ENCODE measurements around the gene EGLN1. TPM values are rescaled to one million over a fixed set of nuclear protein-coding genes. Genes with fewer than 3 reads are reported as not detected.

EGLN1 gene
- total RNA-seq, 4 donors from 2014 or later = 36.6 to 48.5 (median 42.2) TPM

DNA sequence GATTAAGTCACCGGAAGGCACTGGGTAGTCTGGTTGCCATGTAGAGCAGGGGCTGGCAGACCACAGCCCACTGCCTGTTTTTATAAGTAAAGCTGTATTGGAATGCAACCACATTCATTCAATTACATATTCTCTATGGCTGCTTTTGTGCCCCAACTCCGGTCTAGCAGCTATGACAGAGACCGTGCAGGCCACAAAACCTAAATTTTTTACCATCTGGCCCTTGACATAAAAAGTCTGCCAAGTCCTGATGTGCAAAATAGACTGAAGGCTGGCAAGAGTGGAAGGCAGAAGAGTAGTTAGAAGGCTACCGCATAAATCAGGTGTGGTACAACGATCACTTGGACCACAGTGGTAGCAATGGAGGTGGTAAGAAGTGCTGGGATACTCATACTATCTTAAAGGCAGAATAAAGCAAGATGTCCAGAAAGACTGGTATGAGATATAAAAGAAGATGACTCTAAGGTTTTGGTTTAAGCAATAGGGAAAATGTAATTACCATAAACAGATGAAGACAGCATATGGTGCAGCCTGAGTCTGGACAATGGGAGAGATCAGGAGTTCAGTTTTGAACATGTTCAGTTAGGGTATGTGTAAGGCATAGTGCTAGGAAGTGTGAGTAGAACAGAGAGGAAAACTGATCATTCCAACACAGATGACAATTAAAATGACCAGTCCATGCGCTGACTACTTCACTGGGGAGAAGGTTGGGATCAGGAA, 37.2 kb downstream of the EGLN1 start:
- H3K9me3 ChIP-seq = no peaks in the 10 kb centered on the region
- no peak overlapping the region for H3K27ac ChIP-seq
- peaks cover 6 to 14% of the 10 kb centered on the region in 2 donors for H3K4me1 ChIP-seq
- intact Hi-C loops (cut with DNase I) = no loop called here
- DNase-seq = no peak
- 93 to 98% methylated on average over 6 of the region's 6 CpGs for WGBS, 2 donors
- no peaks in the 10 kb centered on the region for H3K36me3 ChIP-seq
- no peaks in the 10 kb centered on the region for H3K27me3 ChIP-seq
- TF ChIP-seq, protein P1, sequence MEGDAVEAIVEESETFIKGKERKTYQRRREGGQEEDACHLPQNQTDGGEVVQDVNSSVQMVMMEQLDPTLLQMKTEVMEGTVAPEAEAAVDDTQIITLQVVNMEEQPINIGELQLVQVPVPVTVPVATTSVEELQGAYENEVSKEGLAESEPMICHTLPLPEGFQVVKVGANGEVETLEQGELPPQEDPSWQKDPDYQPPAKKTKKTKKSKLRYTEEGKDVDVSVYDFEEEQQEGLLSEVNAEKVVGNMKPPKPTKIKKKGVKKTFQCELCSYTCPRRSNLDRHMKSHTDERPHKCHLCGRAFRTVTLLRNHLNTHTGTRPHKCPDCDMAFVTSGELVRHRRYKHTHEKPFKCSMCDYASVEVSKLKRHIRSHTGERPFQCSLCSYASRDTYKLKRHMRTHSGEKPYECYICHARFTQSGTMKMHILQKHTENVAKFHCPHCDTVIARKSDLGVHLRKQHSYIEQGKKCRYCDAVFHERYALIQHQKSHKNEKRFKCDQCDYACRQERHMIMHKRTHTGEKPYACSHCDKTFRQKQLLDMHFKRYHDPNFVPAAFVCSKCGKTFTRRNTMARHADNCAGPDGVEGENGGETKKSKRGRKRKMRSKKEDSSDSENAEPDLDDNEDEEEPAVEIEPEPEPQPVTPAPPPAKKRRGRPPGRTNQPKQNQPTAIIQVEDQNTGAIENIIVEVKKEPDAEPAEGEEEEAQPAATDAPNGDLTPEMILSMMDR (IDR thresholded peaks at IDR 0.05) = no peak
- no peak for TF ChIP-seq POLR2A (IDR thresholded peaks at IDR 0.05)
- no peak overlapping the region for H3K4me3 ChIP-seq (replicated peaks in 1 of 3)

DNA sequence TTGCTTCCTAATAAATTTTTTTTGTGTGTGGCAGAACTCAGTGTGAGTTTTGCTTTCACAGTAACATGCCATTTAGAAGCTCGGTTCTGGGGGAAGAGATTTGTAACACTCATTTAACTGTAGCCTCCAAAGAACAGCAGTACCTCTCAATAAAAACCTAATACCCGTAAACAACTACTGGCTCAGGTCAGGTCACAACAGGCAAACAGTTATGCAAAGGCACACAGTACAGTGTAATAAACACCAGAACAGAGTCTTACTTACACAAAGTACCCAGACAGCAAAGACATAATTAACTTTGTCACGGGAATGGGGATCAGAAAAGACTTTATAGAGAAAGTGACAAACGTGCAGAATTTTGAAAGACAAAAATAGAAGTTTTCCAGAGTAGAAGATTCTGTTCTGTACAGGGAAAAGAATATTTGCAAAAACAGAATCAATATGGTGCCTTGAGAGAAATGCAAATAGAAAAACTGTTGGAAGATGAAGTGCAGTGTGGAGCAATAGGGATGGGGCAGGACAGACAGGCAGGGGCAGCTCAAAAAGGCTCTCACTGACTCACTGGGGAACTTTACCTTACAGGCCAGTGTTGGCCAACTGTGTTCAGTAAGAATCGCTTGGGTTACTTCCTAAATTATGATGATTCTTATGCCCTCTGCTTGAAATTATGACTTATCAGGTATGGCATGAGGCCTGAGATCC, 38.8 kb downstream of the EGLN1 start:
- Histone ChIP-seq H3K4me3 (replicated peaks in 1 of 3) (no peak overlapping the region), H3K4me1 (peaks cover 6 to 14% of the 10 kb centered on the region in 2 donors), H3K36me3 (no peaks in the 10 kb centered on the region), H3K27ac (no peak overlapping the region), H3K27me3 (no peaks in the 10 kb centered on the region), H3K9me3 (no peaks in the 10 kb centered on the region)
- no peak for DNase-seq
- no peak for TF ChIP-seq POLR2A (IDR thresholded peaks at IDR 0.05)
- TF ChIP-seq, protein P1 (IDR thresholded peaks at IDR 0.05) = no peak
- WGBS, 2 donors = 81 to 85% methylated on average over 5 of the region's 5 CpGs
- intact Hi-C loops (cut with DNase I) = no loop called here

DNA sequence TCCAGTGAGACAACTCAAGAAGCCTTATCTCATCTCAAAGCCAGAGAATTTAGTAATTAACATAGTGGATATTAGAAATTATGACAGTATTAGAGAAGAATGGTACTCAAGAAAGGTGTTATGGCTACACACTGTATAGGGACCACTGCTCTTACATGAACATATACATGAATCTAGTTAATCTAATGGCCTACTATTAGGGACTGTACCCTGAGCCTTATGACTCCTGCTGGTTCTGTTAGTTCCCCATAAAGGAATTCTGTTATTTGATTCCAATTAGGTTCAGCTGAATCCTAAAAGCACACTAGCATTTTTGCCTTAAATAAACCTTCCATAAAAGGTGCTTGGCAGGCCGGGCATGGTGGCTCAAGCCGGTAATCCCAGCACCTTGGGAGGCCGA, 39.7 kb downstream of the EGLN1 start:
- Histone ChIP-seq H3K9me3 (no peaks in the 10 kb centered on the region), H3K4me1 (peaks cover 6 to 14% of the 10 kb centered on the region in 2 donors), H3K4me3 (replicated peaks in 1 of 3) (no peak overlapping the region), H3K27me3 (no peaks in the 10 kb centered on the region), H3K36me3 (no peaks in the 10 kb centered on the region), H3K27ac (no peak overlapping the region)
- no peak for TF ChIP-seq POLR2A (IDR thresholded peaks at IDR 0.05)
- TF ChIP-seq, protein P1 (IDR thresholded peaks at IDR 0.05) = no peak
- DNase-seq = no peak
- 100% methylated on average over 2 to 3 of the region's 3 CpGs for WGBS, 2 donors
- intact Hi-C loops (cut with DNase I) = no loop called here

DNA sequence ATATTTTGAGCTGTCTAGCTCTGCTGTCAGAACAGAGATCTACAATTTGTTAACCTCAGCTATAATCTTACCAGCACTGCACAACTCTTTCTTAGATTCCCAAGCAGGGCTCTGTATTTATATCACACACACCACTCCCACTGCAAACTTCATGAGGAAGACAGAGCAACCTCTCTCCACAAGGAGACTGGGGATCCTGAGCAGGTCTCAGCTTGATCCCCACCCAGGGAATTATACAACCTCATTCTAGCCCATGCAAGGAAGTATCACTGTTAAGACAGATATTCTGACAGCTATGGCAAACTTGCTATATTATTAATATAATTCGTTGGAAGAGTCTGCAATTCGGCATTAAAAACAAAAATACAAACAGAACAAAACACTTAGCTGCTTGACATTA, 40.4 kb downstream of the EGLN1 start:
- Histone ChIP-seq H3K4me3 (replicated peaks in 1 of 3) (no peak overlapping the region), H3K9me3 (no peaks in the 10 kb centered on the region), H3K27ac (no peak overlapping the region), H3K4me1 (peaks cover 6 to 14% of the 10 kb centered on the region in 2 donors), H3K36me3 (no peaks in the 10 kb centered on the region), H3K27me3 (no peaks in the 10 kb centered on the region)
- intact Hi-C loops (cut with DNase I) = no loop called here
- no peak for TF ChIP-seq POLR2A (IDR thresholded peaks at IDR 0.05)
- TF ChIP-seq, protein P1 (IDR thresholded peaks at IDR 0.05) = no peak
- DNase-seq = no peak
- WGBS, 2 donors = 63 to 65% methylated on average over 2 of the region's 2 CpGs

Measured in thyroid gland (tissue), 4 donors.